Astrocyte of the hippocampus (primary cell): ENCODE data around the gene GAS7.
"Not testable (repeated sequence)": the region's sequence is repeated elsewhere in the genome, so short reads cannot be mapped to it uniquely, and the experiment has no call there.

Experiments
- DNase-seq: peaks from one replicate; pipeline ENCODE4 v3.0.0; 2011; ENCODE audit warnings: low read depth, low spot score

Gene GAS7

GRCh38 chr17:10022416-10022815 lies 176.0 kb downstream of the GAS7 start:
- DNase-seq: peak; percentile 55

DNA sequence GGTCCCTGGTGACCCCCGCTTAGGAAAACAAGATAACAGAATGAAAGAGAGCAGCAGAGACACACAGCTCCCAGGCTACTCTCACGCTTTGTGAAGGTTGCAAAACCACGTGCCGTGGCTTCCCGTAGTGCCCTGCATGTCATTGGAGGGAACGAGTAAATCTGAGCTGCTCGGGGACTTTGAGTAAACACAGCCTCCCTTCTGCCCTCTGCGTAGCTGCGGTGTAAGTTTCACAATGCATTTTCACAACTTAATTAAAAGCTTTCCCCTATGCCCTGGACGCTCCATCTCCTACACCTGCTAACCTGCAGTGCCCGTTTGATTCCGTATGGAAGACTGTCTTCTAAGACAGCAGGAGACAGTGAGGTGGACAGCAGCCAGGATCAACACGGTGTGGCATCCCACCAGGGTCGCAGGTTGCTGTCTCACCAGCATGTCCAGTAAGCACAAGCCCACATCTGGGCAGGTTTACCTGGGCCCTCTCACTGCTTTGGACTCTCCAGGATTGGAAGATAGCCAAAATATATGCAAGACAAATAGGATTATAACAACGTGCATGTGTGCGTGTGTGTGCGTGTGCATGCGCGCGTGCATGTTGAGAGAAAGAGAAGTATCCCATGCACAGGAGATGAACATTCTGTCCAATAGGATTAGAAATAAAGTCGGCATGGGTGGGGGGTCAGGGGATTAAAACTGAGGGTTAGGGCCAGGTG lies 177.0 kb downstream of the GAS7 start:
- no peak for DNase-seq

DNA sequence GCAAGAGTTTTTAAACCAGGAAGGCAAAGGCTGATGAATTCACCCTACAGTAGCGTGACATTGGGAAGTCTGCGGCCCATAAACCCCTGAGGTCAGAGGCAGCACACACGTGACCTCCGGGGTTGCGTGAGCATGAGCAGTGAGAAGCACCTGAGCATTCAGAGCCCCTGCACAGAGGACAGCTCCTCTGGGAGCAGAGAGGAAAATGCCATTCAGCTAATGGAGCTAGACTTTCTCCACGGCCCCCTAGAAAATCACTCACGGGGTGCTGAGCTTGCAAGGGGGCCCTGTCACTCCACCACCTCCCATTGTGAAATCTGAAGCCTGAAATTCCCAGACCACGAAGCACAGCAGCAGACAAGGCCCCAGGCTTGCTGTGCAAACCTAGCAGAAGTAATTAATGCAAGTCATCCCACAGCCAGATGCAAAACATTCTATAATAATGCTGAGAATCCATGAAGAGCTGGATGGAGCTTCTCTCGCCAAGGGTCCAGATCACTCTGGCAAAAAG lies 178.4 kb downstream of the GAS7 start:
- DNase-seq: no peak

DNA sequence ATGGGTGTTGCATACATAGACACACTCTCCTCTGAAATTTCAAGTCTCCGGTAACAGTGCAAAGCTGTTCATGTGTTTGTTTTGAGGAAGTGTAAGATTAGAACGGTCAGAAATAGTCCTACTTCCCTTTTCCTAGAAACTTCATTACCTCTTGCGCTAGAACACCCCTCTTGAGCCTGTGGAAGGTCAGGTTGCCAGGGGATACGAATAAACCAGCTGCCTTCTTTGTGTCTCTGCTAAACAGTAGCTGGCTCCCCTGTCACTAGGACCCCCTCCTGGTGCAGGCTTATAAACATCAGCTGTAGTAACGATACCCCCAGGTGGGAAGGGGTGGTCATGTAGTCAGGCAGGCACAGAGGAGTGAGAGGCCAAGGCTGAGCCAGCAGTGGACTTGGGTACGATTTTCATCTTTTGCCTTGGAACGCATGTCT lies 179.9 kb downstream of the GAS7 start:
- DNase-seq: no peak

DNA sequence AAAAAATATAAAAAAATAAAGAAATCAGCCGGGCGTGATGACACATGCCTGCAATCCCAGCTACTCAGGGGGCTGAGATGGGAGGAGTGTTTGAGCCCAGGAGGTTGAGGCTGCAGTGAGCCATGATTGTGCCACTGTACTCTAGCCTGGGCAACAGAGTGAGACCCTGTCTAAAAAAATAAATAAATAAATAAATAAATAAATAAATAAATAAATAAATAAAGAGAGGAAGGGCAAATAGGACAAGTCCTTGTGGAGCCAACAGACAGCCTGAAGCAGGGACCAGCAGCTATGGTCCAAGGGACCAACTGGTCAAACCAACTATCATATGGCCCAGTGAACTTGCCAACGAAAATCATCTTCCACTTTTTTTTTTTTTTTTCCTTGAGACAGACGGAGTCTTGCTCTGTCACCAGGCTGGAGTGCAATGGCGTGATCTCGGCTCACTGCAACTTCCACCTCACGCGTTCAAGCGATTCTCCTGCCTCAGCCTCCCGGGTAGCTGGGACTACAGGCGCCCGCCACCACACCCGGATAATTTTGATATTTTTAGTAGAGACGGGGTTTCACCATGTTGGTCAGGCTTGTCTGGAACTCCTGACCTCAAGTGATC lies 181.3 kb downstream of the GAS7 start:
- not testable (repeated sequence) for DNase-seq

- no peak for DNase-seq
Measured at GRCh38 chr17:10013365-10014112, 184.9 kb downstream of the GAS7 start.

DNA sequence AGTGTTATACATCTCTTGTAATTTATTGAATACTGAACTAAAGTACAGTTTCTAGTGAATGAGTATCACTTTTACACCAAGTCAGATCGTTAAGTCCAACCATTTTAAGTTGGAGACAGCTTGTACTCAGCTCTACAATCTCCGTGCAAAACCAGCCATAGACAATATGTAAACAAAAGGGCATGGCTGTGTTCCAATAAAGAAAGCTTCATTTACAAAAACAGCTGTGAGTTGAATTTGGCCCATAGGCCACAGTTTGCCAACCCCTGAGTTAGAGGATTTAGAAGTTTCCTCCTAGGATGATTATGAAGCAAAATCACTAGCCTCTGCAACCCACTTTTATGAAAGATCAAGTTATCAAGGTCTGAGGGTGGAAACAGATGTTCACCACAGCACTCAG lies 187.7 kb downstream of the GAS7 start:
- DNase-seq: no peak

DNA sequence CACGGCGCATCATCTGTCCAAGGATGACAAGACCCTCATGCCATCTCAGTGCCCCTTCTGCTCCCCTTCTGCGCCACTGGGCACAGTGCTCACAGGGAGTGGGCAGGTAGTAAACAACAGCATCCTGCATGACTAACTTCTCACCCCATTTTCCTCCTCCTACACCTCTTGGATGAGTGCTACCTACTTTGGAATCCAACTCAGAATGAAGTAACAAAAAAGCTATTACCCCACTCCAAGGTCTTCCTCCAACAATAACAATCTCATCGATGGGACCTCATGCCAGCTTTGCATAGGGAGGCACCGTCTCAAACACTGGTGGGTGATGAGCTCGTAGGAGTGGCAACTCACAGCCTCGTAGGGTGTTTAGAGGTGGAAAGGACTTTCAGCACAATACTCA lies 194.7 kb downstream of the GAS7 start:
- DNase-seq: no peak

- not testable (repeated sequence) for DNase-seq
Measured at GRCh38 chr17:10002567-10003360, 195.6 kb downstream of the GAS7 start.

DNA sequence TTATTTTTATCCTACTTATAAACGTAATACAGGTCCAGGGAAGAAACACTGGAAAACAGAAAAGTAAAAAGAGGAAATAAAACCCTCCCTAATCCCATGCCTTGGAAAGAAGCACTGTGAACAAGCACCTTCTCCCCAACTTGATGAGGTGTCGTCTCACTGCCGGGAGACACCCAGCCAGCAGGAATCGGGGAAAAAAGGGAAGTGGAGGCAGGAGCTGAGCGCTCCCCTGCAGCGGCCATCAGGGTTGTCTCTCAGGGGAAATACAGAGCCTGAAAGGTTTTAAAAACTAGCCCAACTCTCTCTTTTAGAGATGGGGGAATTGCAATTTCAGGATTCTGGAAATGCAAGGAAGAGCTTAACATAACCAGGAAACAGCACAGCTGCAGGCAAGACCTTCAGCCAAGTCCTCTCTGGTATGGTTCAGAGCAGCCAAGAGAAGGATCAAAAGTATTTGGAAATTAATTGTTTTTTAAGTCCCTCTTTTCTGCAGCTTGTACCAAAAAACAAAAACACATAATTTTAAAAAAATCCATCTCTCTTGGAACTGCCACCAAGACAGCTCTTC lies 197.0 kb downstream of the GAS7 start:
- no peak for DNase-seq

DNA sequence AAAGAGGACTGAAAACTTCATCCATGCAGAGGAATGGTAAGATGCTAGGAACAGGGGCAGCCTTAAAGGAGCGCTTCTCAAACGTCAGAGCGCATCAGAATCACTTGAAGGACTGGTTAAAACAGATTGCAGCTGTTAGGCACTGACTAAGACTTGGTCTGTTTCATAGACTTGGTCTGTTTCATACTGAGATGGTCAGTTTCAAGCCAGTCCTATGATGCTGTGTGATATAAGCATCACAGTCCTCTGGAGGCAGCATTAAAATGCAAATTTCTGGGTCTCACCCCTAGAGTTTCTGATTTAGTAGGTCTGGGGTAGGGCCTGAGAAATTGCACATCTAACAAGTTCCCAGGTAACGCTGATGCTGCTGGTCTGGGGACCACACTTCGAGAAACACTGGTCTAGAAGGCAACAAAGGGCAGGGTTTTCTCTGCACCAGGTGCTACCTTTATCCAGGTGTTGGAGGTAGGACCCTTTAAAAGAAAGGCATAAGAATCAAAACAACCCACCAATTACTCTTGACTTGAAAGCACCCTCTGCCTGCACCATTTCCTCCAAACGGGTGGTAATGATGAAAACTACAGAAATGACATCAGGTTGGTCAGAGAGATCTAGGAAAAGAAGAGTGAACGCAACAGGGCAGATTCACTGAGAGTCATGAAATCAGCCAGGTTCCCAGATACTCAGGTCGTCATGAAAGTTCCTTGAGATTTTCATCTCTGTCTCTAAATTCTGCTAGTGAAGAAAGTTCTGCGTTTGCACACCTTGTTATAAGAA lies 198.3 kb downstream of the GAS7 start:
- no peak for DNase-seq

- no peak for DNase-seq
Measured at GRCh38 chr17:9998060-9998459, 200.3 kb downstream of the GAS7 start.

DNA sequence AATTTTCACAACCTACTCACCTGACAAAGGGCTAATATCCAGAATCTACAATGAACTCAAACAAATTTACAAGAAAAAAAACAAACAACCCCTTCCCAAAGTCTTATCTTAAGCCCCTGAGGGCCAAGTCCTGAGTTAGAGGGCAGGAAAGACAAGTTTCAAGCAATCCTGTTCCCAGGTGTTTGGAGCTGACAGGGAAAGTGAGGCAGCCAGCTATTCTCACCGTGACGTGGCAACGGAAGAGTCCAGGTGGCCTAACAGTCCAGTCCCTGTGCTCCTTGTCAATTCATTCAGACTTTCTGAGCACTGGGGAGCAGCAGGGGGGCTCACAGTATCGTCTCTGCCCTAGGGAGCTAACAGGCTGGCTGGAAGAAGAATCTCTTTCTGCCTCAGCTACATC lies 203.6 kb downstream of the GAS7 start:
- DNase-seq: no peak

- no peak for DNase-seq
Measured at GRCh38 chr17:9991796-9992195, 206.6 kb downstream of the GAS7 start.

GRCh38 chr17:9991351-9991750 lies 207.1 kb downstream of the GAS7 start:
- DNase-seq: no peak

GRCh38 chr17:9987779-9988585 lies 210.4 kb downstream of the GAS7 start:
- DNase-seq: peak; percentile 52

DNA sequence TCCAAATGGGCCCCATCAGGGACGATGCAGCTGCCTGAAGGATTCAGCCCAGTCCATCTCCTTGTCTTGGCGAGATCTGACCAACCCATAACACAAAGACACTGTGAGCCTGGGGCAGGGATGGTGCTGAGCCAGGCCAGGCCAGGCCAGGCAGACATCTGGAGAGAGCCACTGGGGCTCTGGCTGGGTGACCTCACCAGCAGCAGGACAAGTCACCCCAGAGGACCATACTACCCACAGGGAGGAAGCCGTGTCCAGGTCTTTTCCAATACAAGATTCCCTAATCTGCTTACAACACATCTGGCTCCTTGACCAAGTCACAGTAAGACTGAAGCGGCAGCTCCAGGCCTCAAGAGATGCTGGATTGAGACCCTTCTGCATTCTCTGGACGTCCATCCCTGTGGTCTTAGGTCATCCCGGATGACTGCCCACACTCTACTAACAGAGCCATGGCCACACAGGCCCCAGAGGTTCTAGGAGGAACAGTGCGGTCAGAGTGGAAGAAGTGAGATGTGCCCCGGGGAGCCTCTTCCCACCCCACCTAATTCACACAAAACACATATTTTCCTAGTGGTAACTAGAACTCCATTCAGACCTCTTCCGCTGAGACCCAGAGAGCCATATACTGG lies 211.5 kb downstream of the GAS7 start:
- no peak for DNase-seq

GRCh38 chr17:9985646-9986045 lies 212.8 kb downstream of the GAS7 start:
- DNase-seq: no peak

DNA sequence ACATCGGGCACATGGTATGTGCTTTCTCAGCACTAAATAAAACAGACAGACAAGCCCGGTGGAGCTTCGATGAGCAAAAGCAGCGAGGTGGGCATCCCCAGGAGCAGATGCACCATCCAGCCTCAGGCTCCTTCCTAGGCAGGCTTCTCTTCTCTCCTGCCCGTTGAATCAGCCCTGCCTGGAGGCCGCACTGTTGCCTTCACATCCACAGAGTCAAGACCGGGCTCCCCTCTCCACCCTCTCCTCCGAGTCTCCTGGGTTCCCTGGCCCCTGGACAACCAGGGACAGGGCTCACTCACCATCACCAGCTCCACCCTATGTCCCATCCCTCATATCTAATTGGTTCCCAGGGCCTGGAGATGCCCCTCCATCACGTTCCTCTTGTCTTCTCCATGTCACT lies 213.6 kb downstream of the GAS7 start:
- no peak for DNase-seq
